GM12878 (cell line): ENCODE data around the gene OTUB1. TPM values are rescaled to one million over a fixed set of nuclear protein-coding genes. Genes with fewer than 3 reads are reported as not detected.

Experiments used
- ATF7 ChIP-seq: fragments of 450-650 bp; IDR thresholded peaks from 2 replicates; pipeline ENCODE4 v1.6.1; 2016; ENCODE audit warnings: low read depth, mild to moderate bottlenecking
- BHLHE40 ChIP-seq, 2 experiments: fragments of 450-650 bp in 1 of 2; IDR thresholded peaks; 2 replicates each; pipeline ENCODE4 v1.6.1; 2011 to 2017; ENCODE audit warnings: low read depth in 2 of 2, borderline replicate concordance in 1 of 2, improper control_type of control experiment in 1 of 2, low read length in 1 of 2, mild to moderate bottlenecking in 1 of 2
- BMI1 ChIP-seq: fragments of 450-650 bp; IDR thresholded peaks from 2 replicates; pipeline ENCODE4 v1.6.1; 2016; ENCODE audit warnings: mild to moderate bottlenecking, moderate library complexity, borderline replicate concordance
- CBFB ChIP-seq: IDR thresholded peaks from 2 replicates; pipeline ENCODE4 v1.6.1; 2016; ENCODE audit warnings: antibody characterized with exemption, low read depth
- CREM ChIP-seq: IDR thresholded peaks from 2 replicates; pipeline ENCODE4 v1.6.1; 2014; ENCODE audit warnings: antibody characterized with exemption, low read depth
- EED ChIP-seq: sonication (generic); IDR thresholded peaks from 2 replicates; pipeline ENCODE4 v1.6.1; 2016; ENCODE audit warnings: antibody characterized with exemption, low read depth
- ETV6 ChIP-seq, 2 experiments: fragments of 450-650 bp in 1 of 2; IDR thresholded peaks in 1 of 2; conservative IDR thresholded peaks in 1 of 2; 2 replicates each; pipeline ENCODE4 v1.6.1; 2014; ENCODE audit warnings: antibody characterized with exemption in 1 of 2, borderline replicate concordance in 1 of 2, low read depth in 1 of 2, mild to moderate bottlenecking in 1 of 2, moderate library complexity in 1 of 2
- HCFC1 ChIP-seq: fragments of 150-350 bp; IDR thresholded peaks from 2 replicates; pipeline ENCODE4 v1.6.1; 2014; ENCODE audit warnings: low read length
- IKZF1 ChIP-seq: fragments of 450-650 bp; conservative IDR thresholded peaks from 2 replicates; pipeline ENCODE4 v1.6.1; 2017; ENCODE audit warnings: antibody characterized with exemption, mild to moderate bottlenecking
- NKRF ChIP-seq: fragments of 450-650 bp; conservative IDR thresholded peaks from 2 replicates; pipeline ENCODE4 v1.6.1; 2017; ENCODE audit warnings: mild to moderate bottlenecking, moderate library complexity
- NR2C1 ChIP-seq: fragments of 450-650 bp; IDR thresholded peaks from 2 replicates; pipeline ENCODE4 v1.6.1; 2017; ENCODE audit warnings: antibody characterized with exemption, mild to moderate bottlenecking, moderate library complexity
- PML ChIP-seq: IDR thresholded peaks from 2 replicates; pipeline ENCODE4 v1.6.1; 2012; ENCODE audit warnings: low read length, inconsistent platforms
- POLR2A ChIP-seq: IDR thresholded peaks from 2 replicates; pipeline ENCODE4 v1.6.1; 2011; ENCODE audit warnings: low read depth, mild to moderate bottlenecking, low read length
- REST ChIP-seq: IDR thresholded peaks from 2 replicates; pipeline ENCODE4 v1.6.1; 2012; ENCODE audit warnings: mild to moderate bottlenecking, low read depth, low read length
- SIN3A ChIP-seq: IDR thresholded peaks from 2 replicates; pipeline ENCODE4 v1.6.1; 2012; ENCODE audit warnings: low read depth, low read length, improper control_type of control experiment
- SMARCA5 ChIP-seq: fragments of 450-650 bp; IDR thresholded peaks from 2 replicates; pipeline ENCODE4 v1.6.1; 2017; ENCODE audit warnings: mild to moderate bottlenecking
- SPI1 ChIP-seq: IDR thresholded peaks from 2 replicates; pipeline ENCODE4 v1.6.1; 2011; ENCODE audit warnings: low read depth, mild to moderate bottlenecking, low read length, moderate library complexity, borderline replicate concordance; ENCODE audit not compliant: insufficient read depth
- SUZ12 ChIP-seq: fragments of 200-600 bp; sonication (generic); IDR thresholded peaks from one replicate; pipeline ENCODE4 v1.6.1; 2018; ENCODE audit warnings: antibody characterized with exemption, mild to moderate bottlenecking; ENCODE audit not compliant: unreplicated experiment
- TCF12 ChIP-seq: IDR thresholded peaks from 2 replicates; pipeline ENCODE4 v1.6.1; 2011; ENCODE audit warnings: low read depth, mild to moderate bottlenecking, low read length
- YBX1 ChIP-seq: fragments of 450-650 bp; IDR thresholded peaks from 2 replicates; pipeline ENCODE4 v1.6.1; 2016; ENCODE audit warnings: antibody characterized with exemption
- polyA plus RNA-seq, 11 experiments: library from polyadenylated mRNA; depleted of rRNA in 4 of 11; unstranded in 6 of 11; stranded (reverse) in 5 of 11; fragments of >200 nt; fragmentation: Nextera tagmentation in 4 of 11; fragmentation: Illumina TruSeq in 1 of 11; extraction: Ambion mirVana in 4 of 11; extraction: Trizol in 1 of 11; gene quantifications; 1 replicate in 1 of 11; 2 replicates in 10 of 11; pipeline versions ENCODE4 v1.2.1 to v1.2.3, GENCODE V29; 2011 to 2016; ENCODE audit warnings: inconsistent platforms in 2 of 11, missing spikeins in 2 of 11, low read depth in 1 of 11
- total RNA-seq, 4 experiments: library from RNA; depleted of rRNA in 3 of 4; stranded (reverse); fragments of >200 nt in 3 of 4; fragmentation: Illumina TruSeq in 1 of 4; extraction: Trizol in 1 of 4; gene quantifications; 2 replicates each; pipeline versions ENCODE4 v1.2.1 to v1.2.3, GENCODE V29; 2013 to 2021
- TF ChIP-seq, protein P1 (sequence below): IDR thresholded peaks from 2 replicates; pipeline ENCODE4 v1.6.1; 2012; ENCODE audit warnings: low read depth, low read length, improper control_type of control experiment
- TF ChIP-seq, protein P2 (sequence below): IDR thresholded peaks from 2 replicates; pipeline ENCODE4 v1.6.1; 2012; ENCODE audit warnings: low read depth, low read length, improper control_type of control experiment
- TF ChIP-seq, protein P3 (sequence below): IDR thresholded peaks from 2 replicates; pipeline ENCODE4 v1.6.1; 2011; ENCODE audit warnings: low read depth, mild to moderate bottlenecking, low read length, moderate library complexity, borderline replicate concordance; ENCODE audit errors: extremely low read depth

OTUB1 gene
- total and polyA plus RNA-seq, 10 of the 15 experiments (the other 5 are each of a cell fraction or from before 2014, with no cell fraction given) = 49.6 to 225 (median 131) TPM

DNA sequence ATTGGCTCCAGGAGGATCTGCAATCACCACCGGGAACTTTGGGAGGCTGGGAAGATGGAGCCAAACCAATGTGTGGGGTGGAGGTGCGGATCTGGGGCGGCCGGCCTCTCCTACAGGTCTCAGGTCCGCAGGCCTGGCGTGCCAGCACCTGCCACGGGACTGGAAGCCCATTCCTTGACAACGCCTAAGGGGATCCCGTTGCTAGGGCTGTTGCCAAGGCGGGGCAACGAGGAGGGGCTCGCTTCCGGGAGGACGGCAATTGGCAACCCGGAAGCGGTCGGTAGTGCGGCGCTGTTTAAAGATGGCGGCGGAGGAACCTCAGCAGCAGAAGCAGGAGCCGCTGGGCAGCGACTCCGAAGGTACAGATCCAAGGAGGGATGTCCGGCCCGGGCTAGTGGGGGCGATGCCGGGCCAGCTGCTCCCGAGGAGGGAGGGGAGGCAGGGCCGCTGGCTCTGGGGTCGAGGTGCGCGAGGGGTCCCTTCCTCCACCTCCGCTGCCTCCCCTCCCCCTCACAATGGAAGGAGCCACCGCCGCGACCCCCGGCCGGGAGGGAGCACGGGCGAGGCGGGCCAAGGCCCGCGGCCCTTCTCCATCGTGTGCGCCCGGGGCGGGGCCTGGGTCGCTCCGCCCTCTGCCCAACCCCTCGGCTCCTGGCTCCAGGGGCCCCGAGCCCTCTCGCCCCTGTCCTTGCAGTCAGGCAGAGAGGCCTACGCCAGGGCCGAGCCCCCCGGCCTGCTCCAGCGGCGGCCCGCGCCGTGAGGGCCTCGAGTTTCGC lies at the start of gene OTUB1 (continued):
- TF ChIP-seq BHLHE40 (IDR thresholded peaks at IDR 0.05; ENCODE audit: borderline replicate concordance in 1 of 2, low read depth in 2 of 2, low read length in 1 of 2) (peak in 1 of 2 experiments; percentile 67; a peak in 2 of 4 replicates), NR2C1 (peak; percentile 95), EED (peak; percentile 66), TCF12 (peak; percentile 50; the same call in 1 of the 2 replicates), HCFC1 (peak; percentile 60), SMARCA5 (peak; percentile 93), CREM (0 out of 2 replicates have a peak, but pooled peaks have one; percentile 41), CBFB (peak; percentile 52; the same call in 1 of the 2 replicates), BMI1 (peak; percentile 96), NKRF (peak; percentile 77; the same call in 1 of the 2 replicates), IKZF1 (peak; percentile 90), SUZ12 (no peak), PML (peak; percentile 83; the same call in 1 of the 2 replicates), ATF7 (no peak), REST (peak; percentile 23; the same call in 1 of the 2 replicates), SPI1 (0 out of 2 replicates have a peak, but pooled peaks have one; percentile 20), POLR2A (peak; percentile 96), ETV6 (conservative IDR thresholded peaks at IDR 0.05 in 1 of 2, IDR thresholded peaks at IDR 0.05 in 1 of 2; ENCODE audit: borderline replicate concordance in 1 of 2, low read depth in 1 of 2) (peak in 1 of 2 experiments; percentile 43; a peak in 1 of 4 replicates), YBX1 (no peak), SIN3A (peak; percentile 92)
- TF ChIP-seq, protein P1, sequence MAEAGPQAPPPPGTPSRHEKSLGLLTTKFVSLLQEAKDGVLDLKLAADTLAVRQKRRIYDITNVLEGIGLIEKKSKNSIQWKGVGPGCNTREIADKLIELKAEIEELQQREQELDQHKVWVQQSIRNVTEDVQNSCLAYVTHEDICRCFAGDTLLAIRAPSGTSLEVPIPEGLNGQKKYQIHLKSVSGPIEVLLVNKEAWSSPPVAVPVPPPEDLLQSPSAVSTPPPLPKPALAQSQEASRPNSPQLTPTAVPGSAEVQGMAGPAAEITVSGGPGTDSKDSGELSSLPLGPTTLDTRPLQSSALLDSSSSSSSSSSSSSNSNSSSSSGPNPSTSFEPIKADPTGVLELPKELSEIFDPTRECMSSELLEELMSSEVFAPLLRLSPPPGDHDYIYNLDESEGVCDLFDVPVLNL = no peak
- TF ChIP-seq, protein P2, sequence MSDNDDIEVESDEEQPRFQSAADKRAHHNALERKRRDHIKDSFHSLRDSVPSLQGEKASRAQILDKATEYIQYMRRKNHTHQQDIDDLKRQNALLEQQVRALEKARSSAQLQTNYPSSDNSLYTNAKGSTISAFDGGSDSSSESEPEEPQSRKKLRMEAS = 0 out of 2 replicates have a peak, but pooled peaks have one; percentile 7
- TF ChIP-seq, protein P3, sequence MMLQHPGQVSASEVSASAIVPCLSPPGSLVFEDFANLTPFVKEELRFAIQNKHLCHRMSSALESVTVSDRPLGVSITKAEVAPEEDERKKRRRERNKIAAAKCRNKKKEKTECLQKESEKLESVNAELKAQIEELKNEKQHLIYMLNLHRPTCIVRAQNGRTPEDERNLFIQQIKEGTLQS = no peak
